IPS-NIHi11 (cell line): ENCODE data around the gene USP32.
"Not testable (repeated sequence)": the region's sequence is repeated elsewhere in the genome, so short reads cannot be mapped to it uniquely, and the experiment has no call there.

Source experiments
- DNase-seq: peaks from one replicate; pipeline ENCODE4 v3.0.0; 2012; ENCODE audit warnings: mixed read lengths, low spot score

The USP32 gene

GRCh38 chr17:60371818-60372510 lies 20.0 kb downstream of the USP32 start:
- DNase-seq, result no peak

GRCh38 chr17:60371416-60371815 lies 20.5 kb downstream of the USP32 start:
- no peak for DNase-seq

- no peak for DNase-seq
These were observed 22.2 kb downstream of the USP32 start for GRCh38 chr17:60369727-60370126.

GRCh38 chr17:60363700-60364405 lies 28.1 kb downstream of the USP32 start:
- DNase-seq, result no peak

GRCh38 chr17:60362329-60362728 lies 29.6 kb downstream of the USP32 start:
- no peak for DNase-seq

- DNase-seq, result no peak
These were observed 30.0 kb downstream of the USP32 start for GRCh38 chr17:60361889-60362288.

GRCh38 chr17:60359415-60359814 lies 32.5 kb downstream of the USP32 start:
- no peak for DNase-seq

GRCh38 chr17:60358606-60359225 lies 33.2 kb downstream of the USP32 start:
- DNase-seq, result no peak

GRCh38 chr17:60356940-60357339 lies 35.0 kb downstream of the USP32 start:
- no peak for DNase-seq

- DNase-seq, result no peak
These were observed 36.0 kb downstream of the USP32 start for GRCh38 chr17:60355663-60356594.

GRCh38 chr17:60354223-60354622 lies 37.7 kb downstream of the USP32 start:
- DNase-seq, result no peak

- DNase-seq, result no peak
These were observed 38.2 kb downstream of the USP32 start for GRCh38 chr17:60353773-60354172.

GRCh38 chr17:60352569-60352968 lies 39.4 kb downstream of the USP32 start:
- no peak for DNase-seq

- no peak for DNase-seq
These were observed 39.9 kb downstream of the USP32 start for GRCh38 chr17:60352071-60352470.

GRCh38 chr17:60351012-60351695 lies 40.8 kb downstream of the USP32 start:
- DNase-seq, result no peak

GRCh38 chr17:60348616-60349015 lies 43.3 kb downstream of the USP32 start:
- no peak for DNase-seq

- no peak for DNase-seq
These were observed 46.7 kb downstream of the USP32 start for GRCh38 chr17:60345233-60345632.

- DNase-seq, result not testable (repeated sequence)
These were observed 49.4 kb downstream of the USP32 start for GRCh38 chr17:60342492-60342891.

GRCh38 chr17:60335289-60335688 lies 56.6 kb downstream of the USP32 start:
- DNase-seq, result no peak

GRCh38 chr17:60333628-60334031 lies 58.3 kb downstream of the USP32 start:
- DNase-seq, result no peak

- DNase-seq, result not testable (repeated sequence)
These were observed 58.9 kb downstream of the USP32 start for GRCh38 chr17:60333072-60333471.

- DNase-seq, result no peak
These were observed 59.4 kb downstream of the USP32 start for GRCh38 chr17:60332574-60332973.
